WERI-Rb-1 (cell line): ENCODE measurements around the gene SLC22A14.

Source experiments
- DNase-seq: peaks from one replicate; pipeline ENCODE4 v3.0.0-alpha.2; 2020
- H3K27ac ChIP-seq: fragments of 250-450 bp; sonication (Bioruptor Pico); 2 replicates; pipeline ENCODE4 v1.5.1; 2020; ENCODE audit warnings: mild to moderate bottlenecking, moderate library complexity
- H3K27me3 ChIP-seq: fragments of 250-450 bp; sonication (Bioruptor Pico); 2 replicates; pipeline ENCODE4 v1.5.1; 2021; ENCODE audit warnings: mild to moderate bottlenecking, low read depth, moderate library complexity; ENCODE audit not compliant: insufficient read depth, severe bottlenecking
- H3K36me3 ChIP-seq: fragments of 250-450 bp; sonication (Bioruptor Pico); 2 replicates; pipeline ENCODE4 v1.5.1; 2020; ENCODE audit warnings: mild to moderate bottlenecking, moderate library complexity
- H3K4me3 ChIP-seq: 2 replicates; pipeline ENCODE4 v1.5.1; 2011; ENCODE audit warnings: low read depth, mild to moderate bottlenecking, control low read depth, low read length
- H3K9me3 ChIP-seq: fragments of 250-450 bp; sonication (Bioruptor Pico); 2 replicates; pipeline ENCODE4 v1.5.1; 2021; ENCODE audit warnings: mild to moderate bottlenecking, moderate library complexity; ENCODE audit not compliant: severe bottlenecking
- TF ChIP-seq, protein P1 (sequence below): IDR thresholded peaks from 2 replicates; pipeline ENCODE4 v1.5.1; 2011; ENCODE audit warnings: low read depth, mild to moderate bottlenecking, control low read depth, inconsistent platforms, low read length

Gene SLC22A14

GRCh38 chr3:38313263-38313662 lies 31.2 kb downstream of the SLC22A14 start:
- H3K36me3 ChIP-seq, result no peaks in the 10 kb centered on the region
- no peaks in the 10 kb centered on the region for H3K9me3 ChIP-seq
- H3K27me3 ChIP-seq, result no peaks in the 10 kb centered on the region
- no peak overlapping the region for H3K27ac ChIP-seq
- DNase-seq, result no peak
- no peak overlapping the region for H3K4me3 ChIP-seq
- TF ChIP-seq, protein P1, sequence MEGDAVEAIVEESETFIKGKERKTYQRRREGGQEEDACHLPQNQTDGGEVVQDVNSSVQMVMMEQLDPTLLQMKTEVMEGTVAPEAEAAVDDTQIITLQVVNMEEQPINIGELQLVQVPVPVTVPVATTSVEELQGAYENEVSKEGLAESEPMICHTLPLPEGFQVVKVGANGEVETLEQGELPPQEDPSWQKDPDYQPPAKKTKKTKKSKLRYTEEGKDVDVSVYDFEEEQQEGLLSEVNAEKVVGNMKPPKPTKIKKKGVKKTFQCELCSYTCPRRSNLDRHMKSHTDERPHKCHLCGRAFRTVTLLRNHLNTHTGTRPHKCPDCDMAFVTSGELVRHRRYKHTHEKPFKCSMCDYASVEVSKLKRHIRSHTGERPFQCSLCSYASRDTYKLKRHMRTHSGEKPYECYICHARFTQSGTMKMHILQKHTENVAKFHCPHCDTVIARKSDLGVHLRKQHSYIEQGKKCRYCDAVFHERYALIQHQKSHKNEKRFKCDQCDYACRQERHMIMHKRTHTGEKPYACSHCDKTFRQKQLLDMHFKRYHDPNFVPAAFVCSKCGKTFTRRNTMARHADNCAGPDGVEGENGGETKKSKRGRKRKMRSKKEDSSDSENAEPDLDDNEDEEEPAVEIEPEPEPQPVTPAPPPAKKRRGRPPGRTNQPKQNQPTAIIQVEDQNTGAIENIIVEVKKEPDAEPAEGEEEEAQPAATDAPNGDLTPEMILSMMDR, result no peak

GRCh38 chr3:38313695-38314094 lies 31.6 kb downstream of the SLC22A14 start:
- Histone ChIP-seq H3K27me3 (no peaks in the 10 kb centered on the region), H3K9me3 (no peaks in the 10 kb centered on the region), H3K36me3 (no peaks in the 10 kb centered on the region), H3K27ac (no peak overlapping the region), H3K4me3 (no peak overlapping the region)
- no peak for DNase-seq
- TF ChIP-seq, protein P1, result no peak

GRCh38 chr3:38314112-38314763 lies 32.1 kb downstream of the SLC22A14 start:
- DNase-seq, result no peak
- no peaks in the 10 kb centered on the region for H3K27me3 ChIP-seq
- TF ChIP-seq, protein P1, result no peak
- no peak overlapping the region for H3K27ac ChIP-seq
- no peaks in the 10 kb centered on the region for H3K9me3 ChIP-seq
- no peaks in the 10 kb centered on the region for H3K36me3 ChIP-seq
- no peak overlapping the region for H3K4me3 ChIP-seq

DNA sequence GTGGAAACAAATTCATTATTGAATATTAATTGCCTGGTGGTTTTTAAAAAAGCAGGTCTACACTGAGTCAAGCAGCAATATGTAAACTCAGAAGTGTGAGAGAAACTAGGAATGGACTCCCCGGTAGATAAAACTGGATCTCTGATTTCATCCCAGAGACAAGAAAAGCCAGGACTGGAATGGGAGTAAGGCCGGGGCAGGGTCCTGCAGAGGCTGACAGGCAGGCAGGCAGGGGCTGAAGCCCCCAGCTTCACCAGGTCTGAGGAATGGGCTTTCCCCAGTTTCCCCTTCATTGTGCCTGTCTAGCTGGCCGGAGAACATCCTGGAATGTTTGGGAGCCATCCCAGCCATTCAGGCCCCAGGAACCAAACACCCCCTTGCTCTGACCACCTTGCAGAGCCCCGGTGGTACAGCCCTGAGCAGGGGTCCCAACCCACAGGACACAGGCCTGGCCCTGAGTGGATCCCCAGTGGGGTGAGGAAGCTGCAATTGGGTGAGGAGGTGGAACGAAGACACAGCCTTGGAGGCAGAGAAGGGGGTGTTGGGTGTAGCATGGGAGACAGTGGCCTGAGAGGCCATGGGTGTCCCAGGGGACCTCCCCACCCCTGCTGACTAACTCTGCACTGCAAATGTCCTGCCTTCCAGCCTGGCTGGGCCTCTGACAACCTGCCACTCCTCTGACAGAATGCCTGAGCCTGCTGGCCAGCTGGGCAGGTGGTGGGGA lies 32.8 kb downstream of the SLC22A14 start:
- H3K27me3 ChIP-seq, result no peaks in the 10 kb centered on the region

DNA sequence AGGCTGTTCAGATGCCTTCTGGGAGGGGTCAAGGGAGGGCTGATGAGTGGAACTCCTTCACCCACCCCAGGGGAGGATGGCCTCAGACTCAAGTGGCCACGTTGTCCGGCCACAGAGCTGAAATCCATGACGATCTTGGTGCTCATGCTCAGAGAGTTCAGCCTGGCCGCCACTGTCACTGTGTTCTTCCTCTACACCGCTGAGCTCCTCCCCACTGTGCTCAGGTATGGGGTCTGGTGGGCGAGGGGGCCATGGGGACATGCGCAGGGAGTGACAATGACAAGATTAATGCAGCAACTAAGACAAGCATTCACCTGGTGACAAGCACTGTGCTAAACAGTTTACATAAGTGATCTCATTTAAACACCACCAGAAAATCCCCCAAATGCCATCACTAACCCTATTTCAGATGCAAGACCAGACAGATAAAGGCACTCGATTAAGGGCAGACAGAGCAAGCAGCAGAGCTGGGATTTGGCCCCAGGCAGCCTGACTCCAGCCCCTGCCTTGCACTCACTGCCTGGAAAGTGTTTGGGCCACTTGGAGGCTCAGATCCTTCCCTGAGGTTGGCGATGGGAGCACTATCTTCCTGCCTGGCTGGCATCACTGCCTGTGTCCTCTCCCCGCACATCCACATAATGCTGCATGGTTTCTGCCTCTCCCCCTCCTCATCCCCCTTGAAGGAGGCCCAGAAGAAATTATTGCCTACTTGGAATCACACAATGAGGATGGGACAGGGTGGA lies 33.6 kb downstream of the SLC22A14 start:
- no peak for DNase-seq
- Histone ChIP-seq H3K27me3 (no peaks in the 10 kb centered on the region), H3K36me3 (no peaks in the 10 kb centered on the region), H3K9me3 (no peaks in the 10 kb centered on the region), H3K4me3 (no peak overlapping the region), H3K27ac (no peak overlapping the region)
- TF ChIP-seq, protein P1, result no peak

More for the DNA sequence above, 32.8 kb downstream of the SLC22A14 start:
- no peak overlapping the region for H3K4me3 ChIP-seq
- H3K9me3 ChIP-seq, result no peaks in the 10 kb centered on the region
- H3K27ac ChIP-seq, result no peak overlapping the region
- TF ChIP-seq, protein P1, result no peak
- no peaks in the 10 kb centered on the region for H3K36me3 ChIP-seq
- no peak for DNase-seq
